ENCODE measurements around the gene STX2. TPM values are rescaled to one million over a fixed set of nuclear protein-coding genes. Genes with fewer than 3 reads are reported as not detected.
"Not testable (repeated sequence)": the region's sequence is repeated elsewhere in the genome, so short reads cannot be mapped to it uniquely, and the experiment has no call there.

STX2 gene
- total and polyA plus RNA-seq, 2 experiments from 2014 or later, result 16.4 to 35.4 TPM

DNA sequence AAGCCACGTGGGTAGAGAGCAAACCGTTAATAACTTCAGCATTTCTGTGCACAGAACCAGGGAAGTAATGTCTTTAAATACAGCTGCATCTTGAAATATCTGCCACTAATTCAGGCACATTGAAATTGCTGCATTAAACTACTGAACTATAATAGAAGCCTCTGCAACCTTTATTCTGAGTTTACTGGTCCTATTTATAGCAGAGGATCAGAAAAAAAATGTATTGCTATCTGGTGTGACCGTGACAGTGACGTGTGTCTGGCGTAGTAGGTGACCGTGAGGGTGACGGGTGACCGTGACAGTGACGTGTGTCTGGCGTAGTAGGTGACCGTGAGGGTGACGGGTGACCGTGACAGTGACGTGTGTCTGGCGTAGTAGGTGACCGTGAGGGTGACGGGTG is 48.1 kb upstream of the STX2 start:
- H2AFZ ChIP-seq; DNase-seq (ENCODE audit: low spot score); H3K9me2 ChIP-seq (ENCODE audit: insufficient read depth); H3K27ac Mint-ChIP-seq; H3K4me2 ChIP-seq; H3F3A ChIP-seq (replicated peaks; ENCODE audit: low read depth); ATAC-seq; H3K4me3 ChIP-seq; H3K79me2 ChIP-seq (replicated peaks; ENCODE audit: insufficient read depth); H4K20me1 ChIP-seq (replicated peaks; ENCODE audit: insufficient read depth); H3K4me1 Mint-ChIP-seq; H3K27me3 Mint-ChIP-seq (ENCODE audit: insufficient read depth, low read depth, poor library complexity); H3K27ac ChIP-seq (ENCODE audit: low read depth); H3K4me3 Mint-ChIP-seq; H3K36me3 Mint-ChIP-seq (ENCODE audit: low read depth); H3K9me3 Mint-ChIP-seq; H3K36me3 ChIP-seq (ENCODE audit: insufficient read depth); H3K4me1 ChIP-seq (ENCODE audit: insufficient read depth); H3K27me3 ChIP-seq (ENCODE audit: insufficient read depth): not testable (repeated sequence)

DNA sequence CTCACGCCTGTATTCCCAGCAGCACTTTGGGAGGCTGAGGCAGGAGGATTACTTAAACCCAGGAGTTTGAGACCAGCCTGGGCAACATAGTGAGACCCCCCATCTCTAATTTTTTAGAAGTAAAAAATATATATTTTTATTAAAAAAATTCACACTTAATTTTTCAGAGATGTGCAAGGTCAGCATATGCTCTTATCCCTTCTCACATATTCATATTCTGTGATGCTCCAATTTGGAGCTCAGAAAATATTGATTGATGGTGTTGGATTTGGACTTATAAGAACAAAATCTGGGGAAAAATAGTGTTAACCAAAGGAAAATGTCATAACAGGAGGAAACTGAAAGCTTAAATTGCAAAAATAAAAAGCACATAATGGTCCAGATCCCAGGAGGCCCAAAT is 42.5 kb upstream of the STX2 start:
- TF ChIP-seq EZH2 (IDR thresholded peaks at IDR 0.05; ENCODE audit: low read depth, unreplicated experiment), result no peak
- H3K79me2 ChIP-seq (replicated peaks; ENCODE audit: insufficient read depth), result no peaks in the 10 kb centered on the region
- H2AFZ ChIP-seq, result no peak overlapping the region
- H3K36me3 ChIP-seq (ENCODE audit: insufficient read depth), result peaks cover 10% of the 10 kb centered on the region; the same call in 1 of the 2 replicates
- H3K4me2 ChIP-seq, result no peak overlapping the region
- no peak overlapping the region for H3K4me3 ChIP-seq
- no peaks in the 10 kb centered on the region for H3K27me3 ChIP-seq (ENCODE audit: insufficient read depth)
- ATAC-seq (no peak), DNase-seq (ENCODE audit: low spot score) (no peak)
- H3K9me2 ChIP-seq (ENCODE audit: insufficient read depth), result peaks cover 4% of the 10 kb centered on the region; the same call in 1 of the 2 replicates
- peaks cover 22% of the 10 kb centered on the region for H3K4me1 Mint-ChIP-seq
- H4K20me1 ChIP-seq (replicated peaks; ENCODE audit: insufficient read depth), result peaks cover 14% of the 10 kb centered on the region; the same call in 1 of the 2 replicates
- no peak overlapping the region for H3K27ac Mint-ChIP-seq
- peaks cover 13% of the 10 kb centered on the region for H3K36me3 Mint-ChIP-seq (ENCODE audit: low read depth)
- H3K9me3 Mint-ChIP-seq, result no peaks in the 10 kb centered on the region; the same call in 1 of the 3 replicates
- peaks cover 20% of the 10 kb centered on the region for H3F3A ChIP-seq (replicated peaks; ENCODE audit: low read depth)
- no peak overlapping the region for H3K4me3 Mint-ChIP-seq
- H3K4me1 ChIP-seq (ENCODE audit: insufficient read depth), result peaks cover 10% of the 10 kb centered on the region; the same call in 1 of the 2 replicates
- peaks cover 14% of the 10 kb centered on the region for H3K27me3 Mint-ChIP-seq (ENCODE audit: insufficient read depth, low read depth, poor library complexity)
- H3K27ac ChIP-seq (ENCODE audit: low read depth), result no peak overlapping the region

DNA sequence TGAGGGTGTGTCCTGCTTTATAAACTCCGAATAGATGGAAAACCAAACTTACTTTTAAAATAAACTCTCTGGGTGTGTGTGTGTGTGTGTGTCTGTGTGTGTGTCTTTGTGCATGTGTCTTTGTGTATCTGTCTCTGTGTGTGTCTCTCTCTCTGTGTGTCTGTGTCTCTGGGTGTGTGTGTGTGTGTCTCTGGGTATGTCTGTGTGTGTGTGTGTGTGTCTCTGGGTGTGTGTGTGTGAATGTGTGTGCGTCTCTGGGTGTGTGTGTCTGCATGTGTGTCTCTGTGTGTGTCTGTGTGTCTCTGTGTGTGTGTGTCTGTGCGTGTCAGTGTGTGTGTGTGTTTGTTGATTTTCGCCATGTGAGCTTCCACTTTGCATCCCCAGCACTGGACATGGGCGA is 42.0 kb upstream of the STX2 start:
- no peak overlapping the region for H3K4me3 Mint-ChIP-seq
- peaks cover 15% of the 10 kb centered on the region for H3K36me3 ChIP-seq (ENCODE audit: insufficient read depth)
- no peak overlapping the region for H3K27ac Mint-ChIP-seq
- DNase-seq (ENCODE audit: low spot score) (no peak), ATAC-seq (no peak)
- peaks cover 25% of the 10 kb centered on the region for H3F3A ChIP-seq (replicated peaks; ENCODE audit: low read depth)
- H3K27me3 Mint-ChIP-seq (ENCODE audit: insufficient read depth, low read depth, poor library complexity), result peaks cover 14% of the 10 kb centered on the region
- no peak overlapping the region for H3K27ac ChIP-seq (ENCODE audit: low read depth)
- no peak overlapping the region for H3K4me3 ChIP-seq
- no peaks in the 10 kb centered on the region; the same call in 1 of the 3 replicates for H3K9me3 Mint-ChIP-seq
- H3K4me1 Mint-ChIP-seq, result peaks cover 25% of the 10 kb centered on the region
- H2AFZ ChIP-seq, result no peak overlapping the region
- H3K36me3 Mint-ChIP-seq (ENCODE audit: low read depth), result peaks cover 18% of the 10 kb centered on the region
- H3K27me3 ChIP-seq (ENCODE audit: insufficient read depth), result no peaks in the 10 kb centered on the region
- peaks cover 13% of the 10 kb centered on the region; the same call in 1 of the 2 replicates for H3K4me1 ChIP-seq (ENCODE audit: insufficient read depth)
- peaks cover 4% of the 10 kb centered on the region; the same call in 1 of the 2 replicates for H3K9me2 ChIP-seq (ENCODE audit: insufficient read depth)
- H3K79me2 ChIP-seq (replicated peaks; ENCODE audit: insufficient read depth), result no peaks in the 10 kb centered on the region
- peaks cover 19% of the 10 kb centered on the region for H4K20me1 ChIP-seq (replicated peaks; ENCODE audit: insufficient read depth)
- H3K4me2 ChIP-seq, result no peak overlapping the region
- TF ChIP-seq CREB1 (CRISPR knock-in tag; IDR thresholded peaks at IDR 0.05; ENCODE audit: low read depth), result no peak
- TF ChIP-seq, protein P1, sequence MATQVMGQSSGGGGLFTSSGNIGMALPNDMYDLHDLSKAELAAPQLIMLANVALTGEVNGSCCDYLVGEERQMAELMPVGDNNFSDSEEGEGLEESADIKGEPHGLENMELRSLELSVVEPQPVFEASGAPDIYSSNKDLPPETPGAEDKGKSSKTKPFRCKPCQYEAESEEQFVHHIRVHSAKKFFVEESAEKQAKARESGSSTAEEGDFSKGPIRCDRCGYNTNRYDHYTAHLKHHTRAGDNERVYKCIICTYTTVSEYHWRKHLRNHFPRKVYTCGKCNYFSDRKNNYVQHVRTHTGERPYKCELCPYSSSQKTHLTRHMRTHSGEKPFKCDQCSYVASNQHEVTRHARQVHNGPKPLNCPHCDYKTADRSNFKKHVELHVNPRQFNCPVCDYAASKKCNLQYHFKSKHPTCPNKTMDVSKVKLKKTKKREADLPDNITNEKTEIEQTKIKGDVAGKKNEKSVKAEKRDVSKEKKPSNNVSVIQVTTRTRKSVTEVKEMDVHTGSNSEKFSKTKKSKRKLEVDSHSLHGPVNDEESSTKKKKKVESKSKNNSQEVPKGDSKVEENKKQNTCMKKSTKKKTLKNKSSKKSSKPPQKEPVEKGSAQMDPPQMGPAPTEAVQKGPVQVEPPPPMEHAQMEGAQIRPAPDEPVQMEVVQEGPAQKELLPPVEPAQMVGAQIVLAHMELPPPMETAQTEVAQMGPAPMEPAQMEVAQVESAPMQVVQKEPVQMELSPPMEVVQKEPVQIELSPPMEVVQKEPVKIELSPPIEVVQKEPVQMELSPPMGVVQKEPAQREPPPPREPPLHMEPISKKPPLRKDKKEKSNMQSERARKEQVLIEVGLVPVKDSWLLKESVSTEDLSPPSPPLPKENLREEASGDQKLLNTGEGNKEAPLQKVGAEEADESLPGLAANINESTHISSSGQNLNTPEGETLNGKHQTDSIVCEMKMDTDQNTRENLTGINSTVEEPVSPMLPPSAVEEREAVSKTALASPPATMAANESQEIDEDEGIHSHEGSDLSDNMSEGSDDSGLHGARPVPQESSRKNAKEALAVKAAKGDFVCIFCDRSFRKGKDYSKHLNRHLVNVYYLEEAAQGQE (IDR thresholded peaks at IDR 0.05; ENCODE audit: unreplicated experiment), result no peak
- TF ChIP-seq EZH2 (IDR thresholded peaks at IDR 0.05; ENCODE audit: low read depth, unreplicated experiment), result no peak
- TF ChIP-seq ZNF114 (CRISPR knock-in tag; IDR thresholded peaks at IDR 0.05), result no peak
- TF ChIP-seq JUNB (IDR thresholded peaks at IDR 0.05; ENCODE audit: unreplicated experiment), result no peak
- no peak for TF ChIP-seq POLR2AphosphoS5 (IDR thresholded peaks at IDR 0.05; ENCODE audit: low read depth)
- no peak for TF ChIP-seq EZH2phosphoT487 (IDR thresholded peaks at IDR 0.05; ENCODE audit: unreplicated experiment)
- TF ChIP-seq, protein P2, sequence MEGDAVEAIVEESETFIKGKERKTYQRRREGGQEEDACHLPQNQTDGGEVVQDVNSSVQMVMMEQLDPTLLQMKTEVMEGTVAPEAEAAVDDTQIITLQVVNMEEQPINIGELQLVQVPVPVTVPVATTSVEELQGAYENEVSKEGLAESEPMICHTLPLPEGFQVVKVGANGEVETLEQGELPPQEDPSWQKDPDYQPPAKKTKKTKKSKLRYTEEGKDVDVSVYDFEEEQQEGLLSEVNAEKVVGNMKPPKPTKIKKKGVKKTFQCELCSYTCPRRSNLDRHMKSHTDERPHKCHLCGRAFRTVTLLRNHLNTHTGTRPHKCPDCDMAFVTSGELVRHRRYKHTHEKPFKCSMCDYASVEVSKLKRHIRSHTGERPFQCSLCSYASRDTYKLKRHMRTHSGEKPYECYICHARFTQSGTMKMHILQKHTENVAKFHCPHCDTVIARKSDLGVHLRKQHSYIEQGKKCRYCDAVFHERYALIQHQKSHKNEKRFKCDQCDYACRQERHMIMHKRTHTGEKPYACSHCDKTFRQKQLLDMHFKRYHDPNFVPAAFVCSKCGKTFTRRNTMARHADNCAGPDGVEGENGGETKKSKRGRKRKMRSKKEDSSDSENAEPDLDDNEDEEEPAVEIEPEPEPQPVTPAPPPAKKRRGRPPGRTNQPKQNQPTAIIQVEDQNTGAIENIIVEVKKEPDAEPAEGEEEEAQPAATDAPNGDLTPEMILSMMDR (conservative IDR thresholded peaks at IDR 0.05; ENCODE audit: low read depth in 2 of 2), result no peak
- TF ChIP-seq STAT1 (IDR thresholded peaks at IDR 0.05; ENCODE audit: unreplicated experiment), result no peak
- TF ChIP-seq ZNF331 (CRISPR knock-in tag; IDR thresholded peaks at IDR 0.05; ENCODE audit: low read depth), result no peak
- TF ChIP-seq NANOG (IDR thresholded peaks at IDR 0.05; ENCODE audit: borderline replicate concordance), result no peak

Data from GM23338 (cell line).